ENCODE data around the gene CD84. TPM values are rescaled to one million over a fixed set of nuclear protein-coding genes. Genes with fewer than 3 reads are reported as not detected.

Gene CD84
- total RNA-seq, 1 experiment from 2014 or later: not detected

- Histone ChIP-seq H3F3A (ENCODE audit: low read length, unreplicated experiment) (no peaks in the 10 kb centered on the region), H3K4me3 (ENCODE audit: low read length) (no peak overlapping the region), H3K79me2 (ENCODE audit: low read length) (no peaks in the 10 kb centered on the region), H2AFZ (ENCODE audit: low read length) (no peak overlapping the region), H3K27ac (ENCODE audit: low read length) (no peak overlapping the region), H3K9me3 (ENCODE audit: low read length) (no peaks in the 10 kb centered on the region), H4K20me1 (ENCODE audit: low read length) (no peaks in the 10 kb centered on the region), H3K4me2 (ENCODE audit: low read length) (no peak overlapping the region), H3K4me1 (ENCODE audit: insufficient read depth, low read length) (no peaks in the 10 kb centered on the region), H3K27me3 (ENCODE audit: low read length) (peaks cover 40% of the 10 kb centered on the region), H3K9me2 (replicated peaks; ENCODE audit: low read length) (no peaks in the 10 kb centered on the region), H3K36me3 (ENCODE audit: low read depth, low read length) (no peaks in the 10 kb centered on the region), H3K9ac (ENCODE audit: low read length) (no peak overlapping the region)
- POLR2A ChIA-PET (ENCODE audit: unreplicated experiment): interaction anchor here (0.6 kb wide), 1 partner anchor 172 kb away, joined by 3 read pairs; no protein-coding TSS in a partner anchor
- DNase-seq (no peak), ATAC-seq (no peak)
- CTCF ChIA-PET: no interaction called here
- intact Hi-C loops (cut with micrococcal nuclease): no loop called here
- TF ChIP-seq CTCF (conservative IDR thresholded peaks at IDR 0.05; ENCODE audit: low read depth, low read length) (no peak), EZH2 (IDR thresholded peaks at IDR 0.05; ENCODE audit: low read length, unreplicated experiment) (no peak), EZH2phosphoT487 (IDR thresholded peaks at IDR 0.05; ENCODE audit: borderline replicate concordance, low read length) (no peak)
- BruUV-seq (replicated peaks): no TSS peak
Observed at GRCh38 chr1:160540859-160541233, 38.5 kb downstream of the CD84 start.

DNA sequence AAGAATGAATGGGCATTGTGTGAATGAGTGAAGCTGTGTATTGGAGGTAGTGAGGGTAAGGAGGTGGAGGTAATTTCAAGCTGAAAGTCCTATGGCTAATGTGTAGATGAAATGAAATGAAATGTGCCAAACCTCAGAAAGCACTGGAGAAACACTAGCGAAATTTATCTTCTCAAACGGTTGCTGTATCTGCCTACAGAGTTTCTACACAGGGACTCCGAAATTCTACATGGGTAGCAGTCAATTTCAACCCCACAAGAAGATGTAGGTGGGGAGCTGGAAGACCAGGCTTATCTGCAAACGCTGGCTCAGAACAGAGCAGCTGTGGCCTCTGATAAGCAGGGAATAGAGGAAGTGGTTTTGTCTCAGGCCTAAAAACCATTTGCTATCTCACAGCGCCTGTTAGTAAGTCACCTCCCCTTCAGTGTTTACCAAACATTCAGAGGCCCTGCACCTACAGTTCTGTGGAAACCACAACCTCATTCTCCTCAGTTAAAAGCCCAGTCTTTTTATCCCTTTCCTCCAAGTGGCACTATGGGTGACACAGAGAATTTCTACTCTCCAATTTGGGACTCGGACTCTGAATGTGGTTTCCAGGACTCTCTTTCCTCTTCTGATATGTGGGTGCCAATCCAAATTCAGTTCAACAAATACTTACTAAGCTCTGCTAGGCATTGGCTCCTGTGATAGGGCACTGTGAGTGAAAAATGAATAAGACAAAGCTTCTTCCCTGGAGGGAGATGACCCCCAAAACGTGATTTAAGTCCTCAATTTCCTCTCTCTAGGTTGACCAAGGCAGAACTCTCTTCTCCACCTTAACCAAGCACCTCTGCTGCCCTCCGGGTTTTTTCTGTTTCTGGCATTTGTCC, 39.1 kb downstream of the CD84 start:
- intact Hi-C loops (cut with micrococcal nuclease): no loop called here
- H3K9me2 ChIP-seq (replicated peaks; ENCODE audit: low read length): no peaks in the 10 kb centered on the region
- no peak overlapping the region for H3K4me2 ChIP-seq (ENCODE audit: low read length)
- H3K4me3 ChIP-seq (ENCODE audit: low read length): no peak overlapping the region
- H2AFZ ChIP-seq (ENCODE audit: low read length): no peak overlapping the region
- no peaks in the 10 kb centered on the region for H3K9me3 ChIP-seq (ENCODE audit: low read length)
- H3K4me1 ChIP-seq (ENCODE audit: insufficient read depth, low read length): no peaks in the 10 kb centered on the region
- no peak for DNase-seq
- no peaks in the 10 kb centered on the region for H3F3A ChIP-seq (ENCODE audit: low read length, unreplicated experiment)
- no peak for TF ChIP-seq EZH2 (IDR thresholded peaks at IDR 0.05; ENCODE audit: low read length, unreplicated experiment)
- TF ChIP-seq EZH2phosphoT487 (IDR thresholded peaks at IDR 0.05; ENCODE audit: borderline replicate concordance, low read length): no peak
- no peak for TF ChIP-seq CTCF (conservative IDR thresholded peaks at IDR 0.05; ENCODE audit: low read depth, low read length)
- H3K9ac ChIP-seq (ENCODE audit: low read length): no peak overlapping the region
- POLR2A ChIA-PET (ENCODE audit: unreplicated experiment): interaction anchor here (0.6 kb wide), 1 partner anchor 173 kb away, joined by 3 read pairs; no protein-coding TSS in a partner anchor
- H3K79me2 ChIP-seq (ENCODE audit: low read length): no peaks in the 10 kb centered on the region
- no peak overlapping the region for H3K27ac ChIP-seq (ENCODE audit: low read length)
- H3K27me3 ChIP-seq (ENCODE audit: low read length): peaks cover 40% of the 10 kb centered on the region
- BruUV-seq (replicated peaks): no TSS peak
- no peaks in the 10 kb centered on the region for H4K20me1 ChIP-seq (ENCODE audit: low read length)
- no peak for ATAC-seq
- CTCF ChIA-PET: no interaction called here
- H3K36me3 ChIP-seq (ENCODE audit: low read depth, low read length): no peaks in the 10 kb centered on the region

DNA sequence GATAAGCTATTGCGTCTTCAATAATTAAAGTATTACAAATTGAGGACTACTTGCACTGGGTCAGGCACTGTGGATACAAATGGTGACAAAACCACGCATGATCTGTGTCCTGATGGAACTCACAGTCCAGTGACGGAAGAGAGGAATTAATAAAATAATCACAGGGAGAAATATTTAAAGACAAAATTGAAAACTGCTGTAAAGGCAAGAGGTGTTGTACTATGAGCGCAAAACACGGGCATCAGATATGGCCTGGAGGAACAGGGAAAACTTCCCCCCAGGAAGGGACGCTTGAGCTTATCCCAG, 39.7 kb downstream of the CD84 start:
- H3K4me1 ChIP-seq (ENCODE audit: insufficient read depth, low read length): no peaks in the 10 kb centered on the region
- ATAC-seq (no peak), DNase-seq (no peak)
- no peak overlapping the region for H3K4me3 ChIP-seq (ENCODE audit: low read length)
- H3K36me3 ChIP-seq (ENCODE audit: low read depth, low read length): no peaks in the 10 kb centered on the region
- no peaks in the 10 kb centered on the region for H3F3A ChIP-seq (ENCODE audit: low read length, unreplicated experiment)
- H3K9me3 ChIP-seq (ENCODE audit: low read length): peaks cover 2% of the 10 kb centered on the region; the same call in 1 of the 2 replicates
- BruUV-seq (replicated peaks): no TSS peak
- H3K9me2 ChIP-seq (replicated peaks; ENCODE audit: low read length): no peaks in the 10 kb centered on the region
- H2AFZ ChIP-seq (ENCODE audit: low read length): no peak overlapping the region
- no peak overlapping the region for H3K4me2 ChIP-seq (ENCODE audit: low read length)
- H3K27me3 ChIP-seq (ENCODE audit: low read length): peaks cover 40% of the 10 kb centered on the region
- no peak overlapping the region for H3K27ac ChIP-seq (ENCODE audit: low read length)
- H3K79me2 ChIP-seq (ENCODE audit: low read length): no peaks in the 10 kb centered on the region
- CTCF ChIA-PET: no interaction called here
- H4K20me1 ChIP-seq (ENCODE audit: low read length): no peaks in the 10 kb centered on the region
- POLR2A ChIA-PET (ENCODE audit: unreplicated experiment): no interaction called here
- intact Hi-C loops (cut with micrococcal nuclease): no loop called here
- TF ChIP-seq EZH2phosphoT487 (IDR thresholded peaks at IDR 0.05; ENCODE audit: borderline replicate concordance, low read length) (no peak), EZH2 (IDR thresholded peaks at IDR 0.05; ENCODE audit: low read length, unreplicated experiment) (no peak), CTCF (conservative IDR thresholded peaks at IDR 0.05; ENCODE audit: low read depth, low read length) (no peak)
- H3K9ac ChIP-seq (ENCODE audit: low read length): no peak overlapping the region

Measured in PC-3 (cell line).